Measurements from ENCODE around the gene MAEL. TPM values are rescaled to one million over a fixed set of nuclear protein-coding genes. Genes with fewer than 3 reads are reported as not detected.
A peak's percentile ranks its signal among the peaks of the same experiment; 100 is the strongest.

MAEL gene
- total and polyA plus RNA-seq, 2 of the 13 experiments (the other 11 are each of a cell fraction or from before 2014, with no cell fraction given), result not detected

GRCh38 chr1:167066333-167067122 is 77.4 kb downstream of the MAEL start (continued):
- TF ChIP-seq, protein P1, sequence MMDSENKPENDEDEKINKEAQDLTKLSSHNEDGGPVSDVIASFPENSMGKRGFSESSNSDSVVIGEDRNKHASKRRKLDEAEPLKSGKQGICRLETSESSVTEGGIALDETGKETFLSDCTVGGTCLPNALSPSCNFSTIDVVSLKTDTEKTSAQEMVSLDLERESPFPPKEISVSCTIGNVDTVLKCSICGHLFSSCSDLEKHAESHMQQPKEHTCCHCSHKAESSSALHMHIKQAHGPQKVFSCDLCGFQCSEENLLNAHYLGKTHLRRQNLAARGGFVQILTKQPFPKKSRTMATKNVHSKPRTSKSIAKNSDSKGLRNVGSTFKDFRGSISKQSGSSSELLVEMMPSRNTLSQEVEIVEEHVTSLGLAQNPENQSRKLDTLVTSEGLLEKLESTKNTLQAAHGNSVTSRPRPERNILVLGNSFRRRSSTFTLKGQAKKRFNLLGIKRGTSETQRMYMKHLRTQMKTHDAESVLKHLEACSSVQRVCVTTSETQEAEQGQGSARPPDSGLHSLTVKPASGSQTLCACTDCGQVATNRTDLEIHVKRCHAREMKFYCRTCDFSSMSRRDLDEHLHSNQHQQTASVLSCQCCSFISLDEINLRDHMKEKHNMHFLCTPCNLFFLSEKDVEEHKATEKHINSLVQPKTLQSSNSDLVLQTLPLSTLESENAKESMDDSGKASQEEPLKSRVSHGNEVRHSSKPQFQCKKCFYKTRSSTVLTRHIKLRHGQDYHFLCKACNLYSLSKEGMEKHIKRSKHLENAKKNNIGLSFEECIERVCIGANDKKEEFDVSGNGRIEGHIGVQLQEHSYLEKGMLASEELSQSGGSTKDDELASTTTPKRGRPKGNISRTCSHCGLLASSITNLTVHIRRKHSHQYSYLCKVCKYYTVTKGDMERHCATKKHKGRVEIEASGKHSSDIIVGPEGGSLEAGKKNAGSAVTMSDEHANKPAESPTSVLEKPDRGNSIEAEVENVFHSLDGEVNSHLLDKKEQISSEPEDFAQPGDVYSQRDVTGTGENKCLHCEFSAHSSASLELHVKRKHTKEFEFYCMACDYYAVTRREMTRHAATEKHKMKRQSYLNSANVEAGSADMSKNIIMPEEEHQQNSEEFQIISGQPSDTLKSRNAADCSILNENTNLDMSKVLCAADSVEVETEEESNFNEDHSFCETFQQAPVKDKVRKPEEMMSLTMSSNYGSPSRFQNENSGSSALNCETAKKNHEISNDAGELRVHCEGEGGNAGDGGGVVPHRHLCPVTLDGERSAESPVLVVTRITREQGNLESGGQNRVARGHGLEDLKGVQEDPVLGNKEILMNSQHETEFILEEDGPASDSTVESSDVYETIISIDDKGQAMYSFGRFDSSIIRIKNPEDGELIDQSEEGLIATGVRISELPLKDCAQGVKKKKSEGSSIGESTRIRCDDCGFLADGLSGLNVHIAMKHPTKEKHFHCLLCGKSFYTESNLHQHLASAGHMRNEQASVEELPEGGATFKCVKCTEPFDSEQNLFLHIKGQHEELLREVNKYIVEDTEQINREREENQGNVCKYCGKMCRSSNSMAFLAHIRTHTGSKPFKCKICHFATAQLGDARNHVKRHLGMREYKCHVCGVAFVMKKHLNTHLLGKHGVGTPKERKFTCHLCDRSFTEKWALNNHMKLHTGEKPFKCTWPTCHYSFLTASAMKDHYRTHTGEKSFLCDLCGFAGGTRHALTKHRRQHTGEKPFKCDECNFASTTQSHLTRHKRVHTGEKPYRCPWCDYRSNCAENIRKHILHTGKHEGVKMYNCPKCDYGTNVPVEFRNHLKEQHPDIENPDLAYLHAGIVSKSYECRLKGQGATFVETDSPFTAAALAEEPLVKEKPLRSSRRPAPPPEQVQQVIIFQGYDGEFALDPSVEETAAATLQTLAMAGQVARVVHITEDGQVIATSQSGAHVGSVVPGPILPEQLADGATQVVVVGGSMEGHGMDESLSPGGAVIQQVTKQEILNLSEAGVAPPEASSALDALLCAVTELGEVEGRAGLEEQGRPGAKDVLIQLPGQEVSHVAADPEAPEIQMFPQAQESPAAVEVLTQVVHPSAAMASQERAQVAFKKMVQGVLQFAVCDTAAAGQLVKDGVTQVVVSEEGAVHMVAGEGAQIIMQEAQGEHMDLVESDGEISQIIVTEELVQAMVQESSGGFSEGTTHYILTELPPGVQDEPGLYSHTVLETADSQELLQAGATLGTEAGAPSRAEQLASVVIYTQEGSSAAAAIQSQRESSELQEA (CRISPR knock-in tag; IDR thresholded peaks at IDR 0.05; ENCODE audit: not compliant biosample characterization), result no peak
- TF ChIP-seq ZNF768 (CRISPR knock-in tag; IDR thresholded peaks at IDR 0.05) (no peak), KDM5B (CRISPR knock-in tag; IDR thresholded peaks at IDR 0.05; ENCODE audit: borderline replicate concordance) (no peak), ZNF850 (CRISPR knock-in tag; conservative IDR thresholded peaks at IDR 0.05) (no peak), KAT2B (IDR thresholded peaks at IDR 0.05; ENCODE audit: borderline replicate concordance, low read depth, low read length) (no peak), WIZ (CRISPR knock-in tag; IDR thresholded peaks at IDR 0.05) (no peak), ZNF792 (CRISPR knock-in tag; IDR thresholded peaks at IDR 0.05) (no peak), ZNF317 (CRISPR knock-in tag; IDR thresholded peaks at IDR 0.05) (no peak), NR2F1 (CRISPR knock-in tag; IDR thresholded peaks at IDR 0.05) (no peak), ZNF3 (CRISPR knock-in tag; IDR thresholded peaks at IDR 0.05) (no peak), ARID4A (CRISPR knock-in tag; IDR thresholded peaks at IDR 0.05; ENCODE audit: borderline replicate concordance) (no peak), ZNF639 (CRISPR knock-in tag; conservative IDR thresholded peaks at IDR 0.05) (no peak), SRSF9 (IDR thresholded peaks at IDR 0.05; ENCODE audit: borderline replicate concordance, insufficient read depth, low read depth, low read length, poor library complexity, severe bottlenecking) (no peak), ZMYM4 (CRISPR knock-in tag; IDR thresholded peaks at IDR 0.05) (0 out of 2 replicates have a peak, but pooled peaks have one; percentile 14), MYC (CRISPR knock-in tag; IDR thresholded peaks at IDR 0.05; ENCODE audit: borderline replicate concordance) (no peak; the same call in 1 of the 2 replicates)

All from HepG2 (cell line).